Measurements from ENCODE around the gene NRXN2.

DNA sequence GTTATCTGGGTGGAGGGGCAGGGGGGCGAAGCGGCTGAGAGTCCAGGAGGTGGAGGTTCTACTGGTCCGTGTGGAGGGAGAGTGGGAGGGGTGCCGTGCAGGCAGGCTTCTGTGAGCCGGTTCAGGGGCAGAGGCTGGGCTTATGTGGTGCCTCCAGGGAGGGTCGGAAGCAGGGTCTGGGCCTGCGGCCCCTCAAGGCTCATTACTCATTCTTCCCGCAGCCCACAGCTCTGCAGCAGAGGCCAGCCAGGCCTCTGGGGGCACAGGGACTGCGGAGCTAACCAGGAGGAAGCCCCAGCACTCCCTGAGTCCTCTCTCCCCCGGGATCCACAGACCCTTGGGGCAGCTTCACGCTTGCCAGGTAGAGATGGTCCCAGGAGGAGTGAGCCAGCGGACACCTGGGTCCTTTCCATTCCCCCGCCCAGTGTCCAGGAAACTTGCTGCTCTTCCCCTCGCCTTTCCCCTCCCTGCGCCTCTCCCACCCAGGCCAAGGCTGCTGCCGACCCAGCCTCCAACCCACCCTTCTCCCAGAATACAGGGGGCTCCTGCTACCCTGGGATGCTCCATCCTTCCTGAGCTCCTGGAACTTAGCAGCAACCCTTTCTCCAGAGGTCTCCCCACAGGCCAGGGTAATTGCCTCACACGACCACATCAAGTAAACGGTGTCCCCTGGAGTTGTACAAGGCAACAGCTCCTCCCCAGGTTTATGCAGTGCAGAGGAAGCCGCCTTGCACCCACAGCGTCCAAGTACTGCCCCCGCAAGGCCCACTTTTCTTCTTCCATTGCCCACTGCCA is 6.3 kb downstream of the NRXN2 start:
- TF ChIP-seq, protein P1, sequence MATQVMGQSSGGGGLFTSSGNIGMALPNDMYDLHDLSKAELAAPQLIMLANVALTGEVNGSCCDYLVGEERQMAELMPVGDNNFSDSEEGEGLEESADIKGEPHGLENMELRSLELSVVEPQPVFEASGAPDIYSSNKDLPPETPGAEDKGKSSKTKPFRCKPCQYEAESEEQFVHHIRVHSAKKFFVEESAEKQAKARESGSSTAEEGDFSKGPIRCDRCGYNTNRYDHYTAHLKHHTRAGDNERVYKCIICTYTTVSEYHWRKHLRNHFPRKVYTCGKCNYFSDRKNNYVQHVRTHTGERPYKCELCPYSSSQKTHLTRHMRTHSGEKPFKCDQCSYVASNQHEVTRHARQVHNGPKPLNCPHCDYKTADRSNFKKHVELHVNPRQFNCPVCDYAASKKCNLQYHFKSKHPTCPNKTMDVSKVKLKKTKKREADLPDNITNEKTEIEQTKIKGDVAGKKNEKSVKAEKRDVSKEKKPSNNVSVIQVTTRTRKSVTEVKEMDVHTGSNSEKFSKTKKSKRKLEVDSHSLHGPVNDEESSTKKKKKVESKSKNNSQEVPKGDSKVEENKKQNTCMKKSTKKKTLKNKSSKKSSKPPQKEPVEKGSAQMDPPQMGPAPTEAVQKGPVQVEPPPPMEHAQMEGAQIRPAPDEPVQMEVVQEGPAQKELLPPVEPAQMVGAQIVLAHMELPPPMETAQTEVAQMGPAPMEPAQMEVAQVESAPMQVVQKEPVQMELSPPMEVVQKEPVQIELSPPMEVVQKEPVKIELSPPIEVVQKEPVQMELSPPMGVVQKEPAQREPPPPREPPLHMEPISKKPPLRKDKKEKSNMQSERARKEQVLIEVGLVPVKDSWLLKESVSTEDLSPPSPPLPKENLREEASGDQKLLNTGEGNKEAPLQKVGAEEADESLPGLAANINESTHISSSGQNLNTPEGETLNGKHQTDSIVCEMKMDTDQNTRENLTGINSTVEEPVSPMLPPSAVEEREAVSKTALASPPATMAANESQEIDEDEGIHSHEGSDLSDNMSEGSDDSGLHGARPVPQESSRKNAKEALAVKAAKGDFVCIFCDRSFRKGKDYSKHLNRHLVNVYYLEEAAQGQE (tag by site-specific recombination; IDR thresholded peaks at IDR 0.05) = no peak
- TF ChIP-seq YY1 (tag by site-specific recombination; IDR thresholded peaks at IDR 0.05) (no peak), ZNF530 (tag by site-specific recombination; IDR thresholded peaks at IDR 0.05; ENCODE audit: low read depth) (no peak), ZNF701 (tag by site-specific recombination; IDR thresholded peaks at IDR 0.05) (no peak), ZNF121 (tag by site-specific recombination; IDR thresholded peaks at IDR 0.05) (no peak), ZNF274 (IDR thresholded peaks at IDR 0.05; ENCODE audit: low read length) (no peak), ZNF274 (tag by site-specific recombination; IDR thresholded peaks at IDR 0.05; ENCODE audit: borderline replicate concordance) (no peak), ZSCAN23 (tag by site-specific recombination; IDR thresholded peaks at IDR 0.05) (no peak), ZNF777 (tag by site-specific recombination; IDR thresholded peaks at IDR 0.05; ENCODE audit: borderline replicate concordance) (no peak), ZNF660 (tag by site-specific recombination; IDR thresholded peaks at IDR 0.05) (no peak), BCL11B (tag by site-specific recombination; IDR thresholded peaks at IDR 0.05; ENCODE audit: low read depth) (no peak)
- TF ChIP-seq, protein P2, sequence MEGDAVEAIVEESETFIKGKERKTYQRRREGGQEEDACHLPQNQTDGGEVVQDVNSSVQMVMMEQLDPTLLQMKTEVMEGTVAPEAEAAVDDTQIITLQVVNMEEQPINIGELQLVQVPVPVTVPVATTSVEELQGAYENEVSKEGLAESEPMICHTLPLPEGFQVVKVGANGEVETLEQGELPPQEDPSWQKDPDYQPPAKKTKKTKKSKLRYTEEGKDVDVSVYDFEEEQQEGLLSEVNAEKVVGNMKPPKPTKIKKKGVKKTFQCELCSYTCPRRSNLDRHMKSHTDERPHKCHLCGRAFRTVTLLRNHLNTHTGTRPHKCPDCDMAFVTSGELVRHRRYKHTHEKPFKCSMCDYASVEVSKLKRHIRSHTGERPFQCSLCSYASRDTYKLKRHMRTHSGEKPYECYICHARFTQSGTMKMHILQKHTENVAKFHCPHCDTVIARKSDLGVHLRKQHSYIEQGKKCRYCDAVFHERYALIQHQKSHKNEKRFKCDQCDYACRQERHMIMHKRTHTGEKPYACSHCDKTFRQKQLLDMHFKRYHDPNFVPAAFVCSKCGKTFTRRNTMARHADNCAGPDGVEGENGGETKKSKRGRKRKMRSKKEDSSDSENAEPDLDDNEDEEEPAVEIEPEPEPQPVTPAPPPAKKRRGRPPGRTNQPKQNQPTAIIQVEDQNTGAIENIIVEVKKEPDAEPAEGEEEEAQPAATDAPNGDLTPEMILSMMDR (tag by site-specific recombination; IDR thresholded peaks at IDR 0.05) = no peak
- TF ChIP-seq, protein P3, sequence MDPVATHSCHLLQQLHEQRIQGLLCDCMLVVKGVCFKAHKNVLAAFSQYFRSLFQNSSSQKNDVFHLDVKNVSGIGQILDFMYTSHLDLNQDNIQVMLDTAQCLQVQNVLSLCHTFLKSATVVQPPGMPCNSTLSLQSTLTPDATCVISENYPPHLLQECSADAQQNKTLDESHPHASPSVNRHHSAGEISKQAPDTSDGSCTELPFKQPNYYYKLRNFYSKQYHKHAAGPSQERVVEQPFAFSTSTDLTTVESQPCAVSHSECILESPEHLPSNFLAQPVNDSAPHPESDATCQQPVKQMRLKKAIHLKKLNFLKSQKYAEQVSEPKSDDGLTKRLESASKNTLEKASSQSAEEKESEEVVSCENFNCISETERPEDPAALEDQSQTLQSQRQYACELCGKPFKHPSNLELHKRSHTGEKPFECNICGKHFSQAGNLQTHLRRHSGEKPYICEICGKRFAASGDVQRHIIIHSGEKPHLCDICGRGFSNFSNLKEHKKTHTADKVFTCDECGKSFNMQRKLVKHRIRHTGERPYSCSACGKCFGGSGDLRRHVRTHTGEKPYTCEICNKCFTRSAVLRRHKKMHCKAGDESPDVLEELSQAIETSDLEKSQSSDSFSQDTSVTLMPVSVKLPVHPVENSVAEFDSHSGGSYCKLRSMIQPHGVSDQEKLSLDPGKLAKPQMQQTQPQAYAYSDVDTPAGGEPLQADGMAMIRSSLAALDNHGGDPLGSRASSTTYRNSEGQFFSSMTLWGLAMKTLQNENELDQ (tag by site-specific recombination; IDR thresholded peaks at IDR 0.05; ENCODE audit: low read depth) = no peak
